Activated T-helper 1 cell treated with Interleukin-2 at 50 U/mL for 16 hours (primary cell): ENCODE data around the gene MAG.

ENCODE experiments used
- DNase-seq: peaks from one replicate; pipeline ENCODE4 v3.0.0-alpha.2; 2020; ENCODE audit warnings: low read depth

The MAG gene

GRCh38 chr19:35299523-35300338 is 7.8 kb downstream of the MAG start:
- DNase-seq, result no peak

GRCh38 chr19:35300339-35300649 is 8.3 kb downstream of the MAG start:
- no peak for DNase-seq

- DNase-seq, result no peak
Observed at GRCh38 chr19:35301961-35302360, 10.0 kb downstream of the MAG start.

- no peak for DNase-seq
Observed at GRCh38 chr19:35302446-35302845, 10.5 kb downstream of the MAG start.

GRCh38 chr19:35303357-35303915 is 11.5 kb downstream of the MAG start:
- no peak for DNase-seq

- no peak for DNase-seq
Observed at GRCh38 chr19:35304036-35304435, 12.1 kb downstream of the MAG start.

- no peak for DNase-seq
Observed at GRCh38 chr19:35305181-35305580, 13.2 kb downstream of the MAG start.

- DNase-seq, result no peak
Observed at GRCh38 chr19:35306473-35307246, 14.7 kb downstream of the MAG start.

GRCh38 chr19:35307931-35308330 is 16.0 kb downstream of the MAG start:
- DNase-seq, result no peak

- DNase-seq, result no peak
Observed at GRCh38 chr19:35308910-35309309, 16.9 kb downstream of the MAG start.

GRCh38 chr19:35309481-35310279 is 17.7 kb downstream of the MAG start:
- DNase-seq, result no peak

GRCh38 chr19:35310331-35310730 is 18.4 kb downstream of the MAG start:
- no peak for DNase-seq

GRCh38 chr19:35310811-35311465 is 19.0 kb downstream of the MAG start:
- DNase-seq, result no peak

- no peak for DNase-seq
Observed at GRCh38 chr19:35311901-35312665, 20.1 kb downstream of the MAG start.

GRCh38 chr19:35313587-35313986 is 21.6 kb downstream of the MAG start:
- DNase-seq, result no peak

GRCh38 chr19:35314031-35314430 is 22.1 kb downstream of the MAG start:
- no peak for DNase-seq

- no peak for DNase-seq
Observed at GRCh38 chr19:35314858-35315470, 23.0 kb downstream of the MAG start.

GRCh38 chr19:35315883-35316282 is 23.9 kb downstream of the MAG start:
- DNase-seq, result no peak

- no peak for DNase-seq
Observed at GRCh38 chr19:35316560-35316959, 24.6 kb downstream of the MAG start.

- DNase-seq, result no peak
Observed at GRCh38 chr19:35317464-35318043, 25.6 kb downstream of the MAG start.
